Activated CD8-positive, alpha-beta memory T cell treated with anti-CD3 and anti-CD28 coated beads for 36 hours (primary cell): ENCODE measurements around the gene DMAP1. TPM values are rescaled to one million over a fixed set of nuclear protein-coding genes. Genes with fewer than 3 reads are reported as not detected.

Experiments used
- CTCF ChIA-PET: fragments of 350-600 bp; sonication (Branson Sonifier 250); formaldehyde crosslinking; loops from one replicate; lab custom pipeline; 2021; ENCODE audit warnings: antibody characterized with exemption; lab: Charles Lee
- POLR2A ChIA-PET: fragments of 350-600 bp; sonication (Branson Sonifier 250); formaldehyde crosslinking; loops from one replicate; lab custom pipeline; 2021; ENCODE audit warnings: antibody characterized with exemption; lab: Charles Lee
- total RNA-seq, 2 experiments: library from RNA; stranded (reverse); gene quantifications; one replicate each; pipeline ENCODE4 v1.2.3, GENCODE V29; 2021

Gene DMAP1
- total RNA-seq, 2 experiments from 2014 or later: 31.4 to 32.2 TPM

- CTCF ChIA-PET: interaction anchor here (0.7 kb wide), 1 partner anchor 8 kb away, joined by 3 read pairs; no protein-coding TSS in a partner anchor
- POLR2A ChIA-PET: no interaction called here
These were observed 52.5 kb downstream of the DMAP1 start for GRCh38 chr1:44265656-44266358.

- ChIA-PET CTCF (interaction anchor here (1.4 kb wide), 1 partner anchor 47 kb away, joined by 3 read pairs; no protein-coding TSS in a partner anchor), POLR2A (no interaction called here)
These were observed 53.4 kb downstream of the DMAP1 start for GRCh38 chr1:44266400-44267344.

DNA sequence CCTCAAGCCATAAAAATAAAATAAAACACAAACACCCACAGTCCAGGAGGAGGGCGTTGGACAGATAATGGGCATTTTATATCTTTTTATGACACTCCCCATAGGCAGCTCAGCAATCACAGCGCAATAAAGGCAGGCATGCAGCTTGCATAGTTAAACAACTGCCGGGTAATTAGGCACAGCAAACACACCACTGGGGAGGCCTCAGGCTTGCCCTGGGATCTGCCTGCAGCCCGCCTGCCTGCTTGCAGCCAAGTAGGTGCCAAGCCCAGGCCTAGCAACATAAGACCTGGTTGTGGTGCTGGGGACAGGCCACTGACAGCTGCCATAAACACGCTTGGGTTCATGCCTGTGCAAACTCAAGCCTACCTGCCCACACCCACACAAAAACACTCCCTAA, 54.2 kb downstream of the DMAP1 start:
- POLR2A ChIA-PET: no interaction called here
- CTCF ChIA-PET: interaction anchor here (1.4 kb wide), 1 partner anchor 48 kb away, joined by 3 read pairs; no protein-coding TSS in a partner anchor

GRCh38 chr1:44268054-44268453, 54.8 kb downstream of the DMAP1 start:
- POLR2A ChIA-PET: no interaction called here
- CTCF ChIA-PET: interaction anchor here (1.4 kb wide), 1 partner anchor 48 kb away, joined by 3 read pairs; no protein-coding TSS in a partner anchor

Other genes starting within 250 kb of the DMAP1 start
- 10 to 100 TPM; 74.5 to 79.7 TPM for gene DPH2, start 243.5 kb upstream of the DMAP1 start, total RNA-seq
- 100 to 1,000 TPM; 194 to 205 TPM for gene ATP6V0B, start 238.5 kb upstream of the DMAP1 start, total RNA-seq
- gene B4GALT2, start 234.3 kb upstream of the DMAP1 start, total RNA-seq: 10 to 100 TPM; 44.7 to 45.4 TPM
- 1 to 10 TPM; 2.9 to 3.1 TPM for gene CCDC24, start 221.9 kb upstream of the DMAP1 start, total RNA-seq
- gene SLC6A9, start 182.0 kb upstream of the DMAP1 start, total RNA-seq: 10 to 100 TPM; 11.0 to 12.2 TPM
- gene KLF17, start 94.7 kb upstream of the DMAP1 start, total RNA-seq: not detected
- gene KLF18, start 71.8 kb upstream of the DMAP1 start, total RNA-seq: not detected
- 10 to 100 TPM; 50.6 to 53.4 TPM for gene ERI3, start 141.8 kb downstream of the DMAP1 start, total RNA-seq
- 100 to 1,000 TPM; 106 to 108 TPM for gene RNF220, start 191.8 kb downstream of the DMAP1 start, total RNA-seq